Amniotic stem cell (primary cell): ENCODE data around the gene TSN.
A peak's percentile ranks its signal among the peaks of the same experiment; 100 is the strongest.
"Not testable (repeated sequence)": the region's sequence is repeated elsewhere in the genome, so short reads cannot be mapped to it uniquely, and the experiment has no call there.

ENCODE experiments used
- DNase-seq: peaks from one replicate; lab custom pipeline; 2025; lab: John Stamatoyannopoulos, UW

Gene TSN

DNA sequence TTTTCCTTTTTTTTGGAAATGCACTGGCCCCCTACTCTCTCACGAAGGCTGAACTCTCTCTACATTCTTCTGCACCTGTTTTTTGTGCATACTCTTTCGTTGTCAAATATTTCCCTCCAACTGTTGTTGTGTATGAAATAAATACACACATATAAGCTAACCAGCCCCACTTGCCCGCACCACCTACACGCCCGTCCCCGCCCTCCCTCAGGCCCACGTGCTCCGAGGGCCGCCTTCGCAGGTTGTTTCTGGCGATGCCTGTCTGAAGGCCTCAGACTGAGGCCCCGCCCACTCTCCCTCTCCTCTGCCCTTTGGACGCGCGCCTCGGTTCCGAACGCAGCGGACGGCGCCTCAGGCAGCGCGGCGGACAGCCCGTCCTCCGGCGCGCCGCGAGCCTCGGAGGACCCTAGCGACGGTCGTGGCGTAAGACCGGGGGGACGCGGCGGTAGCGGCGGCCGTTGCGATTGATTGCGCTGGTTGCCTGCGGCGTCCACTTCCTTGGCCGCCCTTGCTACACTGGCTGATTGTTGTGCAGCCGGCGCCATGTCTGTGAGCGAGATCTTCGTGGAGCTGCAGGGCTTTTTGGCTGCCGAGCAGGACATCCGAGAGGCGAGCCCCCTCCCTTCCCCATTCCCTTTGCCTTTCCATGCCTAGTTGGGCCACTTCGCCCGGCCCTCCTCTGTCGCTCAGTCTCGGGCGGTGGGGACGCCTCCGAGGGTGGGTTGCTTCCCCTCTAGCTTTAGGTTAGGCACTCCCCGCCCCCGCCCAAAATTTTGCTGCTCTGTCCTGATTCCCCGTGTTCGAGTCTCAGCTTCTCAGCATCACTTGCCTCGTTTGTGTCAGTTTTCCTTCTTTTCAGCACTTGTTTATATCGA is at the start of gene TSN:
TSN (plus strand) TSS at position 415 of the 875 bp plus-strand sequence; CDS start at position 544, 129 bp downstream.
- peak; percentile 93 for DNase-seq

DNA sequence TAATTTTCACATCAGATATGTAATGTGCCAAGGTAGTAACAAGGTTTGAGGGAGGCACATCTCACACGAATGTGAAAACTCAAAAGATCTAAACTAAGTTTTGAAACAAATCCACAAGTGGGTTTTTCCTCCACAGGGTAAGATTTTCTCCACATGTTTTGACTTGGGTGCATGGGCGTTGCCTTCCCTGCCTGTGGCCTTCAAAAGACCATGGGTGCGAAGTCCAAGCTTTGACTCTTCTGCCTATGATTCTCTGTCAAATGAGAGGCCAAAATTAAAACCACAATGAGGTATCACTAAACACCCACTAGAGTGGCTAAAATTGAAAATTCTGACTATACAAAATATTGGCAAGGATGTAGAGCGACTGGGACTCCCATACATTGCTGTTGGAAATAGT is 49.5 kb upstream of the TSN start:
- no peak for DNase-seq

DNA sequence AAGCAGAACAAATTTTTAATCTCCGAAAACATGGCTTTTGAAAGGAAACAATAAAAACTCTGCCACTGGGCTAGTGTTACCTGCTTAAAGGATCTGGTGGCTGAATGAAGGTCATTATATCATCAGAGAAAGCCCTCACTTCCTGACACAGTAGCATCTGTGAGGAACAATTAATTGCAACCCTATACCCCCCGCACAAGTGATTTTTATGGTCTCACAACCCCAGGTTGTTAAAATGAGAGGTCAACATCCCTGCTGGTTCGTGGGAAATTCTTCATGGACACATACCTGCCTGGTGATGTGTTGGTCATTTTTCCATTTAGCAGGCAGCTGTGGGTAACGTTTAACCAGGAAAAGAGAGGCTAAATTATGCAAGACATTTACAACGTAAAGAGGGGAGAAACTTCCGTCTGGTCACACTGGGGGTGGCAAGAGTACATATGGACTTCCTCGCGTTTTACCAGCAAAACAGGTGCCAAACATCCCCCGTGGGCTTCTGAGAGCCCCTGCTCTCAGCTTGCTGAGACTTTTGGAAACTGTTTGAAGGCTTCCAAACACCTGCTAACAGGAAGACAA is 48.0 kb upstream of the TSN start:
- no peak for DNase-seq

DNA sequence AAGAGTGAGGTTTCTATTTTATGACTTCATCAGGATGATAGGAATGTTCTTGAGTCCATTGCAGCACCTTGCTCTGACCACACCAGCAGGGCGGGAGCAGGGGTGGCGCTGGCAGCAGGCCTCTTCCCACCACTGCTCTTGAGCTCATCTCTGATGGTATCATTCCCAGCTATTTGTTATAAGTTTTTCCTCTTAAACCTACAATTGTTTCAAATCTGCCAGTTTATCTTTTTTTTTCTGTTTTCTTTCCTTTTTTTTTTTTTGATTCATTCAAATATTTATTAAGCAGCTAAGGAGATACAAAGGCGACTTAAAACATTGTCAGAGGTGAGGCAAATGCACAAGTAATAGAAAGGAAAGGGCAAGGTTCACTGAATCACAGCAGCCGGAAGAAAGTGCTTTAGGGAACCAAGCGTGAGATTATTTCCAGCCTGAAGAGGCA is 47.5 kb upstream of the TSN start:
- DNase-seq: no peak

DNA sequence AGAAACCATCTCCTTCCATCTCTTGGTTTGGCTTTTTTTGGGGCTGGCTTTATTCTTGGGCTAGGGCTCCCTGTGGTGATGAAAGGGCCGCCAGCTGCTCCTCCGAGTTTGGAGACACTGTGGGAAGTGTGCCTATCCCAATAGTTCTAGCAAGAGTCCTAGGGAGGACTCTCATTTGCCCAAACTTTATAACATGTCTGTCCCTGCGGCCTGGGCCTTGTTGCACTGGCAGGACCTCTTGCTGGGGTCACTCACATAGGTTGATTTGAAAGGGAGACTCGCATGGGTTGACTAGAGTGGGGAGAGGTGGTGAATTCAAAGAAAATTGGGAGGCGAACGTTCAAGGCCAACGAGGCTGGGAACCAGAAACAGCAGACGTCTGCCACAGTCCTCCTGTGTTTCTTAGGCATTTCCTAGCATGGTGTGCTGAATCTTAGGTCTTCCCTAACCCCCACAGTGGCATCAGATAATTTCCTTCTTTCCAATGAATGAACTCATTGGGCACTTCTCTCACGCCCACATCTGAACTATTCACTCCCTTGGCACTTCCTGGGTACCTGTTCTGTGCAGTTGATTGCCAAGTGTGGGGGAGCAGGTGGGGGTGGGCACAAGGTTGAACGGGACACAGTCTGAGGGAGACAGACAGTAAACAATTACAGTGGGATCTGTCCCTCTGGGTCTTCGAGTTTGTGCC is 45.5 kb upstream of the TSN start:
- DNase-seq: no peak

DNA sequence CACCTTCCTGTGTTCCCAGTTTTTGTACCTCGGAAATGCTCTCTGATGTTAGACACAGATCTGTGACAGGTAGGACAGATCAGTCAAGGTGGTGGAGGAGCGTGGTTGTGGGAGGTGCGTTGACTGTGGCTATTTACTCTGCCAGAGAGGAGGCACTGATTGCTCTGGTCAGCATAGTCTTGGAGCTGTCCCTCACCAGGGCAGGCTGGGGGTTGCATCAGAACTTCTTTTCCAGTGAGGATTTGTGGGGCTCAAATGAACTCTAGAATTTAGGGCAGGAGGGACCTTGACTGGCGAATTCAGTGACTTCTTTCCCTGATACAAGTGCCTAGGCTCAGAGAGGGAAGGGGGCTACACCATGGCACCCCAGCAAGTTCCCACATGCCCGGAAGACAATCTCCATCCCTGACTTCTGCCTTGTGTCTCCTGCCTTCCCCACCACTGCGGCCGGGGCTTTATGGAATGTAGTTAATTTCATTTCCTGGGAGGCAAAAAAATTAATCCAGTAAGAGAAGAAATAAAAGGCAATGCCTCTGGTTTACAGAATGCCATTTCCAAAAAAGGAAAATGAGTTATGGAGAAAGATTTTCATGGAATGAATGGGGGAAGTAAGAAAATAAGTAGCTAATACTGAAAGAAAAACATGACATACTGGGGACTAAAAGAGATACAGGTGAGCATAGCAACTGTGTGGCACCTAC is 44.8 kb upstream of the TSN start:
- no peak for DNase-seq

DNA sequence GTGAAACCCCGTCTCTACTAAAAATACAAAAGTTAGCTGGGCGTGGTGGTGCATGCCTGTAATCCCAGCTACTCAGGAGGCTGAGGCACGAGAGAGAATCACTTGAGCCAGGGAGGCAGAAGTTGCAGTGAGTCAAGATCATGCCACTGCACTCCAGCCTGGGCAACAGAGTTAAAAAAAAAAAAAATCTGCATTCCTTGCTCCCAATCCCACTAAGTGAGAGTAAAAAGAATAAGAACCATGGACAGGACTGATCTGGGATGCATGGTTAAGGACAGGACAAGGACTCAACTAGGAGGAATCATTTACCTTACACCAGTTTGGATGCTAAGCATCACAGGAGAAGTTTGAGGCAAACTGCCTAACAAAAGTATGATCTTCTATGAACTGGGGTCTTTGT is 44.0 kb upstream of the TSN start:
- DNase-seq: not testable (repeated sequence)

DNA sequence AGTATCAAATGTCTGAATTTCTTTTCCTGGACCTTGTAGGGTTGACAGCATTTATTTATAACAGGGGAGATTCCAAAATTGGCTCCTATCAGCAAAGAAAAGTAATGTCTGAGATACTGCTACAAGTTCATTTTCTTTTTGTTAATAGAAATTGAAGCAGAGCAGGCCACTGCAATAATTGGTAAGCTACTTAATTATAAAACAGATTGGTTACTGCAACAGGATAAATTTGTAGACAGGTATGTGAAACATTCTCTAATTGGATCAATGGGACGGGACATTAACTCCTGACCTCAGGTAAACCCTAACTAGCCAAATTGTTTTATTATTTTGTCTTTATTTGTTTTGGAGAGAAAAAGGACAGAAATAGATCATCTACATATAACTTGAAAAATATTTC is 39.3 kb upstream of the TSN start:
- DNase-seq: no peak

DNA sequence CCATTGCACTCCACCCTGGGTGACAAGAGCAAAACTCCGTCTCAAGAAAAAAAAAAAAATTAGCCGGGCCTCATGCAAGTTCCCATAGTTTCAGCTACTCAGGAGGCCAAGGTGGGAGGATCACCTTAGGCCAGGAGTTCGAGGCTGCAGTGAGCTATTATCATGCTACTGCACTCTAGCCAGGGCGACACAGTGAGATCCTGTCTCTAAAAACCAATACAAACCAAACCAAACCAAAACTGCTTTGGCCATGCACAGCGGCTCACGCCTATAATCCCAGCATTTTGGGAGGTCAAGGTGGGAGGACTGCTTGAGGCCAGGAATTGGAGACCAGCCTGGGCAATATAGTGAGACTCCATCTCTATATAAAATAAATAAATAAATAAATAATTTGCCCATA is 37.9 kb upstream of the TSN start:
- DNase-seq: no peak

DNA sequence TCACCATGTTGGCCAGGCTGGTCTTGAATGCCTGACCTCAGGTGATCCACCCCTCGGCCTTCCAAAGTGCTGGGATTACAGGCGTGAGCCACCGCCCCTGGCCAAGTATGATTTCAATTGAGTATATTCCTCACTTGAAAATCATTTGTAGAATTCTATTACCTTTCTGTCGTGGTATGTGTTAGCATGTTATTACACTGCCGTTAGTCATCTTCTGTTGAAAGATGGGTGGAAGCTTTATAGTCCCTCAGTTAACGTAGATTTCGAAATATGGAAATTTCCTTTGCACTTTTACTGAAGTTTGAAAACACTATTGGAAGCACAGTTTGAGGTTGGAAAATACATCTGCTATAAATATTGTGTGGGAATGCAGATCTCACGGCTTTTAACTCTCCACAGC is 33.5 kb upstream of the TSN start:
- peak; percentile 49 for DNase-seq

DNA sequence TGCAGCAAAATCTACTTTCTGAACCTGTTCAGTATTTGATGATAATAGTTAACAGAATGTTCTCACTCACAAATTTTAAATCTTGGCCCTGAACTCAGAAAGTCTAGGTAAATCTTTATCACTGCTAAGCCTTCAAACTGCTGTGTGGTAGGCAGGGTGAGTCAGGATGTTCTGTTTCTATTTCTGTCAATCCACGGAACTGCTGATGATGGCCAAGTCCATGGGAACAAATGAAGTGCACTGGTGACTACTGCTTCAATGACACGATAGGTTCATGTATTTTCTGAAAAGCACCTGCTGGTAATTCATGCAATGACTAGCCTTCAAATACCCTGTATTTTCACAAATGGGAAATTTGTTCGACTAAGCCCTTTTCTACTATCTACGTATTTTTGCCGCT is 33.0 kb upstream of the TSN start:
- no peak for DNase-seq

DNA sequence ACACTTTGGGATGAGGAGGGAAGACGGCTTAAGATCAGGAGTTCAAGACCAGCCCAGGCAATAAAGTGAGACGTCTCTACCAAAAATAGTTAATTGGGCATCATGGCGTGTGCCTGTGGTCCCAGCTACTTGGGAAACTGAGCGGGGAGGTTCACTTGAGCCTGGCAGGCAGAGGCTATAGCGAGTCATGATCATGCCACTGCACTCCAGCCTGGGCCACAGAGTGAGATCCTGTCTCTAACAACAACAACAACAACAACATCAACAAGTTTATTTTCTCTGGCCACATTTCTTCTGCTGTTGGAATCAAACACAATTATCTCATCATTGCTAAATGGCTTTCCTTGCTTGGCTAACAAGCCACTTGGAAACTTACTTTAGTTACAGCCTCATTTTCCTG is 32.1 kb upstream of the TSN start:
- no peak for DNase-seq

DNA sequence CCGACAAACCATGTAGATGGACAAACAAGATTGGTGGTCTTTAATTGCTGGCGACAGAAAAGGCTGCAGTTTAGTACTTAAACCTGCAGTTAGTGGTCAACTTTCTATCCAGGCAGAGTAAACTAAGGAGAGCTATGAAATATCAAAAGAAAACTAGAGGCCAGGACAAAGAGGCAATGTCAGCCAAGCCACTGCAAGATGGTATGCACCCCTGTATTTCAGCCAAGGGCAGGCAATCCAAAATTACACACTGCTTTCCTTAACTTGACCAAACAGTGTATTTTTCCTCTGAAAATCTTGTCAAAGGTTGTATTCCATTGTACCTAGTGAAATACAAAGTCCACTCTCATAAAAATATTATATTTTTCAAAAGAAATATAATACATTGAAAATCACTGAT is 28.1 kb upstream of the TSN start:
- no peak for DNase-seq

DNA sequence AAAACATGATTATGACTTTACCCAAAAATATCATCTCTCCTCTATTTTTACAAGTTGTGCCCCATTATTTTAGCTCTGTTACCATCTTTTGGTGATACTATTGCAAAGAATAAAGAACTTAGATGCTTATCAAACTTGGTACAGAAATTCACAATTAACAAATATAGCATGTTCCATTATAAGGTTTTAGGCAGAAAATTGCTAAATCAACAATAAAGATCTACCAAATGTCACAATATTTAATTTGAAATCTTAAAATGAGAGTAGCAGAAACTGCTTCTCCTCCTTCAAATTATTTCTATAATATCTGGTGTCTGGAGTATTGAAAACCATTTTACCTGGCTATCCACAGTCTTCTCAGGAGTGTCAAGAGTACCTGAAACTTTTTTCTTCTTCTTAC is 27.5 kb upstream of the TSN start:
- no peak for DNase-seq

DNA sequence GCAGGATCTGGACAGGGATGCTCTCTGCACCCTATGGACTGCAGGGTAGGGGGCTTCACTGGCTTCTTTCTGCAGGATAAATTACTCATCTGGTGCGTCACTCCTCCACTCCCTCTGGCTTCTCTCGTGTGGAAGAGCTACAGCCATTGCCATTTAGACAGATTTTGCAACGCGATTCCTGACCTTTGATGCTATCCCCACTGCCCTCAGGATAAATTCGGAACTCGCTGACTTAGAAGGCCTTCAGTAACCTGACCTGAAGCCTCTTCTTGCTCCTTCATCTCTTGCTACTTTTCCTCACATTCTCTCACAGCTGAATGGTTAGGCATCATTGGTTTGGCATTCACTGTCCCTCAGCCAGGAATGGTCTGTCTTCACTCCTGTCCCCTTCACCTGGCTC is 24.1 kb upstream of the TSN start:
- no peak for DNase-seq

DNA sequence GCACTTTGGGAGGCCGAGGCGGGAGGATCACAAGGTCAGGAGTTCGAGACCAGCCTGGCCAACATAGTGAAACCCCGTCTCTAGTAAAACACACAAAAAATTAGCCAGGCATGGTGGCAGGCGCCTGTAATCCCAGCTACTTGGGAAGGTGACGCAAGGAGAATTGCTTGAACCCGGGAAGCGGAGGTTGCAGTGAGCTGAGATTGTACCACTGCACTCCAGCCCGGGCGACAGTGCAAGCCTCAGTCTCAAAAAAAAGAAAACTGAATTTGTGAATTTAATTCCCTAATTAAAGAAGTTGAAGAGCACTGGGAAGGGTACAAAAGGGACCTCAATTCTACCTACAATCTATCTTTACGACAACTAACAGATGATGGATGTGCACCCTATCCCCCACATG is 20.9 kb upstream of the TSN start:
- not testable (repeated sequence) for DNase-seq

DNA sequence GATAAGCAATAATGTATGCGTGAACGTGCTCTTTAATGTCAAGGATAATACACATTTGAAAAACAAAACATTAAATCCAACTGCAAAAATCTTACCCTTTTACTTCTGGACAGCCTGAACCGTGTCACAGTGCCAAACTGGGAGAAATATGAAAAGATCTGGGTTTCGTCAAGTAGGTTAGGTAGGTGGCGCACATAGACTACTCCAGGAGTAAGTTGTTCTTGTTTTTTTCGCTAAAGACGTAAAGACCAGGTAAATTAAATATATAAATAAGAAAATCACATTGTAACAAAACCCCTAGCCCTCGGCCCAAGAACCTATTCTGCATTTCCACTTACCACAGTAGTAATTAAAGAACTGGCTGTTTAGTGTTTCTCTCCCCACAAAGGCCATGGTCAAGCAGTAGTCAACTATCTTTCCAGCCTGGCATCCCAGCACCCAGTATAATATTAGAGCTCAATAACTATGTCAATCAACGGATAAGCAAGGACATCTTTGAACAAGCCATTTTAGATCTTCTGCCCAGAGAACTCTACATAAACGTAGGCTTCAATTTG is 19.9 kb upstream of the TSN start:
- no peak for DNase-seq

DNA sequence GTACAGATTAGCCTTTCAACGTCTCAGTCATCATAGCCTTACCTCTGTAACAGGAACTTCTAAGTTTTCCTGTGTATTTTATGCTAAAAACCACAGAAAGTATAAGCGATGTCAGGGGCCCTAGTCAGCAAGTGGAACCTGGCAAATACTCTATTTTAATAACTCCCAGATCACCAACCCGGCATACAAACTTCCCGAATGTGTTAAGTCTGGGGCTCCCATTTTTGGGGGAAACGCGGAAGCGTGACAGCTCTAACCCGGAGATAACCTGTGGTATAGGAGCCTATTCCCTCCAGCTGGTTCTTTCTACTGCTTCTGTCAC is 19.4 kb upstream of the TSN start:
- DNase-seq: no peak

DNA sequence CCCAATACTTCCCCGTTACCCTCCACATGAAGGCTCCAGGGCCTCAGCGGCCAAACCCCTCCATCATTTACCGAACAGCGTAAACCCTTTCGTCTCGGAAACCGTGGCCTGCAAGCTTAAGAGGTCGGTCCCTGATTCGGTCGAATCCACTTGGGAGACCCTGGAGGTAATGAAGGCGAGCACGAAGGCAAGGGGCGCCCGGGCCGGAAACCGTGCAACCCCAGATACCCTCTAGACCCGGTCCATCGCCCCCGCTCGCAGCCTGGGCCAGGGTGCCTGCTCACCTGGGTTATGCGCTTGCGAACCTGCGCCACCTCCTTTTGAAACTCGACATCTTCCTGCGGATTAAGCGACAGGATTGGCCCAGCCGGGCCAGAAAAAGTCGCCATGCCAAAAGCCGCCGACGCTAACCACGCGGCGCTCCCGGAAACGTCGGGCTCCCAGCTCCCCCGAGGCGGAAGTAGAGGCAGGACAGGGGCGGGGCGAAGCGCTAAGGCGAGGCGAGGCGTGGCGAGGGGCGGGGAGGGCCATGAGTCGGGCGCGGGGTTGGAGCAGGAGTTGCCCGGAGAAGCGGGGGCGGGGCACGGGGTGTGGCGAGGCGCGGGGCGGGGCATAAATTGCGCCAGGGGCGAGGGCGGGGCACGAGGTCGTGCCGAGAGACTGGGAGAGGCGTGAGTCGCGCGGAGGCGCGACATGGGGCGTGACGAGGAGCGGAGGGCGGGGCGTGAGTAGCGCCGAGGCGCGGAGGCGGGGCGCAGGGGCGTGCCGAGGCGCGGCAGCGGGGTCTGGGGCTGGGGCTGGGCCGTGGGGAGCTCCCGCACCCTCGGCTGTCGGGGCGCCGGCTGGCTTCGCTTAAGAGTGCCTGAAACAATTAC is 18.8 kb upstream of the TSN start, which contains the start of gene NIFK:
NIFK (minus strand) TSS at position 414 of the 875 bp plus-strand sequence; CDS start at position 389, 25 bp downstream.
- peak; percentile 99 for DNase-seq

DNA sequence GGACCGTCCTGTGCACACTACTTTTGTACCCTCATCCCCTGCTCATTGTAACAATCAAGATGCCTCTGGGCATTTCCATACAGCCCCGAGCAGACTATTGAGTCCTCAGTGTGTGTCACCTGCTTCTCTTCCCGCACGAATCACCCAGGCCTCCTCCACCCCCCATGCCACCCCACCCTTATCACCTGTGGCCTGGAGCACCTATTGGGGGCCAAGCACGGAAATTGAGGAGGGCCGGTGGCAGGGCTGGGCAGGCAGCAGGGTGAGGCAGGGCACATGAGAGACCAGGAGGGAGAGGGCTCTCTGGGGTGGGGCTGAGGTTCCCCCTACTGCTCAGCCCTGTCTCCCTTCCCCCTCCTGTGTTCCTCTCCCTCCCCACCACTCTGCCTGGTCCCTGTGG is 14.5 kb upstream of the TSN start:
- no peak for DNase-seq

DNA sequence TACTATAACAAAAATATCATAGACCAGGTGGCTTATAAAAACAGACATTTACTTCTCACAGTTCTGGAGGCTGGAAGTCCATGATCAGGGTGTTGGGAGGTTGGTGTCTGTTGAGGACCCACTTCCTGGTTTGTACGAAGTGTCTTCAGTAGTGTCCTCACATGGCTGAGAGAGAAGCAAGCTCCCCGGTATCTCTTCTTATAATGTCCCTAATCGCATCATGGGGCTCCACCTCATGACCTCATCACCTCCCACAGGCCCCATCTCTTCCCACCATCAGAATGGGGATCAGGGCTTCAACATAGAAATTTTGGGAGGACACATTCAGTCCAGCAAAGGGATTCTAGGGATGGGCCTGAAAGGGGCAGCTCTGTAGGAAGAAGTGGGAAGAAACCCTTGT is 14.0 kb upstream of the TSN start:
- no peak for DNase-seq
